Measurements from ENCODE around the gene COX10. TPM values are rescaled to one million over a fixed set of nuclear protein-coding genes. Genes with fewer than 3 reads are reported as not detected.
"Not testable (repeated sequence)": the region's sequence is repeated elsewhere in the genome, so short reads cannot be mapped to it uniquely, and the experiment has no call there.

Gene COX10
- total RNA-seq, 1 experiment from 2014 or later, result 20.9 TPM

GRCh38 chr17:14235047-14235446, 165.7 kb downstream of the COX10 start:
- H3K27me3 ChIP-seq, H3K4me3 ChIP-seq, H3K9me3 ChIP-seq, DNase-seq, H3K36me3 ChIP-seq: not testable (repeated sequence)

- DNase-seq, H3K4me3 ChIP-seq, H3K36me3 ChIP-seq, H3K9me3 ChIP-seq, H3K27me3 ChIP-seq: not testable (repeated sequence)
These were observed 166.7 kb downstream of the COX10 start for GRCh38 chr17:14236032-14236431.

- not testable (repeated sequence) for H3K9me3 ChIP-seq, H3K4me3 ChIP-seq, DNase-seq, H3K27me3 ChIP-seq, H3K36me3 ChIP-seq
These were observed 167.5 kb downstream of the COX10 start, which contains the start of gene CDRT15 for GRCh38 chr17:14236762-14237161. Gene CDRT15 (minus strand): TSS chr17:14236862. CDS start chr17:14236833, 29 bp downstream.

GRCh38 chr17:14239271-14239670, 170.0 kb downstream of the COX10 start:
- not testable (repeated sequence) for H3K4me3 ChIP-seq, H3K36me3 ChIP-seq, H3K9me3 ChIP-seq, H3K27me3 ChIP-seq, DNase-seq

GRCh38 chr17:14245002-14245401, 175.7 kb downstream of the COX10 start:
- no peak for DNase-seq
- Histone ChIP-seq H3K27me3 (no peaks in the 10 kb centered on the region), H3K4me3 (no peak overlapping the region)

GRCh38 chr17:14245629-14246028, 176.3 kb downstream of the COX10 start:
- no peak for DNase-seq
- no peaks in the 10 kb centered on the region for H3K9me3 ChIP-seq
- no peaks in the 10 kb centered on the region for H3K27me3 ChIP-seq
- no peaks in the 10 kb centered on the region for H3K36me3 ChIP-seq
- no peak overlapping the region for H3K4me3 ChIP-seq

More at GRCh38 chr17:14245002-14245401, 175.7 kb downstream of the COX10 start:
- Histone ChIP-seq H3K9me3 (no peaks in the 10 kb centered on the region), H3K36me3 (no peaks in the 10 kb centered on the region)

Other genes starting within 250 kb of the COX10 start
- gene CDRT15, start 167.4 kb downstream of the COX10 start, total RNA-seq (2014; rRNA removed; shearing (Covaris generic); ENCODE audit: low replicate concordance), result not detected in 2 replicates
- gene HS3ST3B1, start 231.6 kb downstream of the COX10 start, total RNA-seq (2014; rRNA removed; shearing (Covaris generic); ENCODE audit: low replicate concordance), result 0.27 and 0.49 TPM in 2 replicates

Data from MG63 (cell line).